HCT116 (cell line): ENCODE measurements around the gene FCSK. TPM values are rescaled to one million over a fixed set of nuclear protein-coding genes. Genes with fewer than 3 reads are reported as not detected.

ENCODE experiments used
- ATAC-seq: fragments of 200-7000 bp; cut with Tn5 transposase; 2 replicates; pipeline ENCODE4 v1.9.1; 2020; ENCODE audit warnings: mild to moderate bottlenecking, moderate library complexity
- BruUV-seq: library from RNA; stranded (reverse); fragments of 400-500 nt; replicated peaks from 2 replicates; lab custom pipeline; 2021; lab: Mats Ljungman, UMichigan
- CTCF ChIA-PET: fragments of 300-600 bp; sonication (Branson Sonifier 250); formaldehyde crosslinking; loops from one replicate; lab custom pipeline; 2021; ENCODE audit warnings: antibody characterized with exemption; lab: Charles Lee
- POLR2A ChIA-PET: fragments of 300-600, 350-600 bp; sonication (Branson Sonifier 250); formaldehyde crosslinking; loops from one replicate; lab custom pipeline; 2021; ENCODE audit warnings: antibody characterized with exemption; lab: Charles Lee
- RAD21 ChIA-PET, 2 experiments: fragments of 300-600 bp; sonication (Branson Sonifier 250); formaldehyde crosslinking; loops; one replicate each; lab custom pipeline; 2023; ENCODE audit warnings: low total read pairs in 2 of 2; ENCODE audit not compliant: uncharacterized antibody in 2 of 2, unreplicated experiment in 2 of 2, low non-redundant PET in 1 of 2; lab: Charles Lee
- DNase-seq: peaks from one replicate; pipeline ENCODE4 v3.0.0-alpha.2; 2010; ENCODE audit warnings: low read depth, low spot score
- H2AFZ ChIP-seq: fragments of 200-600 bp; shearing (Covaris generic), sonication (generic); 2 replicates; pipeline ENCODE4 v1.6.1; 2017; ENCODE audit warnings: low read depth, mixed run types, mixed read lengths, antibody characterized with exemption, low read length; ENCODE audit not compliant: poor library complexity, severe bottlenecking
- H3K27ac ChIP-seq: 2 replicates; pipeline ENCODE4 v1.5.1; 2012; ENCODE audit warnings: low read depth, low read length
- H3K27me3 ChIP-seq: fragments of 200-600 bp; sonication (generic); 2 replicates; pipeline ENCODE4 v1.6.1; 2016; ENCODE audit warnings: mixed run types, low read length, mixed read lengths; ENCODE audit not compliant: insufficient read depth
- H3K36me3 ChIP-seq, 2 experiments: fragments of 200-500 bp in 1 of 2; fragments of 200-600 bp in 1 of 2; sonication (Bioruptor generic) in 1 of 2; sonication (generic) in 1 of 2; 2 replicates each; pipeline versions ENCODE4 v1.5.1 to v1.6.1; 2014 to 2016; ENCODE audit warnings: low read length in 2 of 2, inconsistent platforms in 1 of 2, mixed read lengths in 1 of 2, mixed run types in 1 of 2; ENCODE audit not compliant: insufficient read depth in 2 of 2, control insufficient read depth in 1 of 2
- H3K4me1 ChIP-seq, 2 experiments: fragments of 200-600 bp in 1 of 2; sonication (generic) in 1 of 2; 2 replicates each; pipeline versions ENCODE4 v1.5.1 to v1.6.1; 2012 to 2017; ENCODE audit warnings: low read length in 2 of 2, inconsistent platforms in 1 of 2, mild to moderate bottlenecking in 1 of 2, mixed read lengths in 1 of 2, mixed run types in 1 of 2, moderate library complexity in 1 of 2; ENCODE audit not compliant: insufficient read depth in 2 of 2, control insufficient read depth in 1 of 2
- H3K4me2 ChIP-seq: fragments of 200-600 bp; sonication (generic); 2 replicates; pipeline ENCODE4 v1.6.1; 2017; ENCODE audit warnings: mixed run types, low read length, mixed read lengths
- H3K4me3 ChIP-seq, 2 experiments: fragments of 200-600 bp in 1 of 2; sonication (generic) in 1 of 2; replicated peaks in 1 of 2; 2 replicates each; pipeline ENCODE4 v1.5.1; 2011 to 2016; ENCODE audit warnings: low read length in 2 of 2, control low read depth in 1 of 2, low read depth in 1 of 2, mild to moderate bottlenecking in 1 of 2, mixed read lengths in 1 of 2, mixed run types in 1 of 2
- H3K79me2 ChIP-seq: fragments of 200-600 bp; sonication (generic); 2 replicates; pipeline ENCODE4 v1.6.1; 2017; ENCODE audit warnings: mild to moderate bottlenecking, mixed run types, low read length, moderate library complexity, mixed read lengths; ENCODE audit not compliant: insufficient read depth
- H3K9ac ChIP-seq: fragments of 200-600 bp; sonication (generic); 2 replicates; pipeline ENCODE4 v1.6.1; 2016; ENCODE audit warnings: low read length, mixed read lengths
- H3K9me2 ChIP-seq: fragments of 200-600 bp; sonication (generic), shearing (Covaris generic); 2 replicates; pipeline ENCODE4 v1.6.1; 2017; ENCODE audit warnings: mixed run types, mild to moderate bottlenecking, moderate library complexity; ENCODE audit not compliant: insufficient read depth
- H3K9me3 ChIP-seq, 2 experiments: fragments of 200-500 bp in 1 of 2; fragments of 200-600 bp in 1 of 2; sonication (Bioruptor generic) in 1 of 2; sonication (generic) in 1 of 2; 2 replicates each; pipeline ENCODE4 v1.6.1; 2014 to 2017; ENCODE audit warnings: low read length in 2 of 2, mixed read lengths in 2 of 2, inconsistent platforms in 1 of 2, low read depth in 1 of 2, mild to moderate bottlenecking in 1 of 2, mixed run types in 1 of 2, moderate library complexity in 1 of 2; ENCODE audit not compliant: control insufficient read depth in 1 of 2, insufficient read depth in 1 of 2
- H4K20me1 ChIP-seq: fragments of 200-600 bp; sonication (generic), shearing (Covaris generic); 2 replicates; pipeline ENCODE4 v1.6.1; 2017; ENCODE audit warnings: mixed run types, mild to moderate bottlenecking, moderate library complexity; ENCODE audit not compliant: insufficient read depth
- CBX3 ChIP-seq: IDR thresholded peaks from 2 replicates; pipeline ENCODE4 v1.6.1; 2012; ENCODE audit warnings: low read depth
- CEBPB ChIP-seq: IDR thresholded peaks from 2 replicates; pipeline ENCODE4 v1.6.1; 2012; ENCODE audit warnings: low read depth
- EGR1 ChIP-seq: IDR thresholded peaks from 2 replicates; pipeline ENCODE4 v1.6.1; 2012; ENCODE audit warnings: low read depth
- ELF1 ChIP-seq: IDR thresholded peaks from 2 replicates; pipeline ENCODE4 v1.6.1; 2012; ENCODE audit warnings: low read depth, borderline replicate concordance
- EZH2 ChIP-seq: fragments of 200-600 bp; sonication (generic); IDR thresholded peaks from 2 replicates; pipeline ENCODE4 v1.6.1; 2017; ENCODE audit warnings: antibody characterized with exemption, mixed run types
- FOSL1 ChIP-seq: IDR thresholded peaks from 2 replicates; pipeline ENCODE4 v1.6.1; 2012; ENCODE audit warnings: low read depth
- JUND ChIP-seq: IDR thresholded peaks from 2 replicates; pipeline ENCODE4 v1.6.1; 2012
- POLR2A ChIP-seq: IDR thresholded peaks from 2 replicates; pipeline ENCODE4 v1.7.0; 2011; ENCODE audit warnings: borderline replicate concordance; ENCODE audit not compliant: insufficient read depth, insufficient read length; ENCODE audit errors: extremely low read depth
- RAD21 ChIP-seq: IDR thresholded peaks from 2 replicates; pipeline ENCODE4 v1.6.1; 2012; ENCODE audit warnings: low read depth, mild to moderate bottlenecking
- REST ChIP-seq: IDR thresholded peaks from 2 replicates; pipeline ENCODE4 v1.6.1; 2012; ENCODE audit warnings: low read depth
- SIN3A ChIP-seq: IDR thresholded peaks from 2 replicates; pipeline ENCODE4 v1.6.1; 2012; ENCODE audit warnings: low read depth
- SP1 ChIP-seq: IDR thresholded peaks from 2 replicates; pipeline ENCODE4 v1.6.1; 2012; ENCODE audit warnings: low read depth
- TCF7L2 ChIP-seq: IDR thresholded peaks from 2 replicates; pipeline ENCODE4 v1.7.0; 2011; ENCODE audit warnings: borderline replicate concordance, inconsistent platforms; ENCODE audit not compliant: insufficient read depth, insufficient read length; ENCODE audit errors: extremely low read depth
- YY1 ChIP-seq: IDR thresholded peaks from 2 replicates; pipeline ENCODE4 v1.6.1; 2011; ENCODE audit warnings: low read length, low read depth, moderate library complexity, mild to moderate bottlenecking; ENCODE audit not compliant: insufficient replicate concordance; ENCODE audit errors: extremely low read depth
- ZBTB33 ChIP-seq: IDR thresholded peaks from 2 replicates; pipeline ENCODE4 v1.6.1; 2011; ENCODE audit warnings: mild to moderate bottlenecking, low read length, moderate library complexity; ENCODE audit not compliant: insufficient replicate concordance; ENCODE audit errors: extremely low read depth
- ZFX ChIP-seq: fragments of 450-650 bp; IDR thresholded peaks from 2 replicates; pipeline ENCODE4 v1.6.1; 2017
- intact Hi-C: fragments of 100-400 bp; cut with micrococcal nuclease; formaldehyde crosslinking; loops from 2 replicates; pipeline ENCODE4 v1.10.0; 2022
- total RNA-seq: library from RNA; stranded (reverse); gene quantifications from one replicate; pipeline ENCODE4 v1.2.1, GENCODE V29; 2021; ENCODE audit not compliant: unreplicated experiment
- TF ChIP-seq, protein P1 (sequence below), 3 experiments: fragments of 200-600 bp in 1 of 3; sonication (generic) in 1 of 3; IDR thresholded peaks in 2 of 3; conservative IDR thresholded peaks in 1 of 3; 2 replicates each; pipeline ENCODE4 v1.5.1; 2012 to 2017; ENCODE audit warnings: low read depth in 2 of 3, low read length in 2 of 3, antibody characterized with exemption in 1 of 3, borderline replicate concordance in 1 of 3, control low read depth in 1 of 3, mild to moderate bottlenecking in 1 of 3, mixed read lengths in 1 of 3, mixed run types in 1 of 3, moderate library complexity in 1 of 3; ENCODE audit not compliant: insufficient read depth in 1 of 3

FCSK gene
- total RNA-seq, 1 experiment from 2014 or later, result 17.1 TPM

DNA sequence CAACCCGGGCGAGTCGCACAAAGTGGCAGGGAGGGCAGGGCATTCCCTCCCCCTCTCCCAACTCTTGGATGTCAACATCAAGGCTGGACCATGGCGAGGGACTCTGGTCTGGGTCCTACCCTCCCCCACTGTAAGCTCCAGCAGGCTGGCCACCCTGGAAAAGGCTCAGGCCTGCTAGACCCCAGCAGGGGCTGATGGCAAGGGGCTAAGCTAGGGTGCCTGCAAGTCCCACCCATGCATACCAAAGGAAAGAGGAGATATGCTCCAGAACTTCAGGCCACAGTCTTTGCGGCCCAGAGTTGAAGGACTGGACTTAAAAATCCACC lies 35.4 kb upstream of the FCSK start (continued):
- TF ChIP-seq ELF1 (no peak), ZBTB33 (no peak), CEBPB (no peak), EGR1 (no peak), SIN3A (no peak), YY1 (no peak), FOSL1 (no peak), POLR2A (no peak)

- Histone ChIP-seq H3K36me3 (no peaks in the 10 kb centered on the region), H3K9me3 (no peaks in the 10 kb centered on the region), H3K9ac (no peak overlapping the region), H3K27me3 (no peaks in the 10 kb centered on the region), H2AFZ (no peak overlapping the region), H3K79me2 (no peaks in the 10 kb centered on the region), H3K4me3 (no peak overlapping the region), H3K27ac (no peak overlapping the region), H3K4me1 (peaks cover 0 to 20% of the 10 kb centered on the region in 2 experiments; a peak in 2 of 4 replicates), H3K9me2 (no peaks in the 10 kb centered on the region), H3K4me2 (no peak overlapping the region), H4K20me1 (no peaks in the 10 kb centered on the region)
- intact Hi-C loops, result no loop called here
- ChIA-PET POLR2A (interaction anchor here (0.7 kb wide), 1 partner anchor 339 kb away, joined by 3 read pairs; no protein-coding TSS in a partner anchor), RAD21 (no interaction called here), CTCF (no interaction called here)
- no peak for DNase-seq
- BruUV-seq, result no TSS peak
- ATAC-seq, result no peak
- TF ChIP-seq EZH2, result no peak
- no peak for TF ChIP-seq CBX3
- TF ChIP-seq FOSL1, result no peak
- TF ChIP-seq JUND, result no peak
- TF ChIP-seq TCF7L2, result no peak
- TF ChIP-seq SP1, result no peak
- TF ChIP-seq ZFX, result no peak
- no peak for TF ChIP-seq SIN3A
- no peak for TF ChIP-seq RAD21
- TF ChIP-seq, protein P1, sequence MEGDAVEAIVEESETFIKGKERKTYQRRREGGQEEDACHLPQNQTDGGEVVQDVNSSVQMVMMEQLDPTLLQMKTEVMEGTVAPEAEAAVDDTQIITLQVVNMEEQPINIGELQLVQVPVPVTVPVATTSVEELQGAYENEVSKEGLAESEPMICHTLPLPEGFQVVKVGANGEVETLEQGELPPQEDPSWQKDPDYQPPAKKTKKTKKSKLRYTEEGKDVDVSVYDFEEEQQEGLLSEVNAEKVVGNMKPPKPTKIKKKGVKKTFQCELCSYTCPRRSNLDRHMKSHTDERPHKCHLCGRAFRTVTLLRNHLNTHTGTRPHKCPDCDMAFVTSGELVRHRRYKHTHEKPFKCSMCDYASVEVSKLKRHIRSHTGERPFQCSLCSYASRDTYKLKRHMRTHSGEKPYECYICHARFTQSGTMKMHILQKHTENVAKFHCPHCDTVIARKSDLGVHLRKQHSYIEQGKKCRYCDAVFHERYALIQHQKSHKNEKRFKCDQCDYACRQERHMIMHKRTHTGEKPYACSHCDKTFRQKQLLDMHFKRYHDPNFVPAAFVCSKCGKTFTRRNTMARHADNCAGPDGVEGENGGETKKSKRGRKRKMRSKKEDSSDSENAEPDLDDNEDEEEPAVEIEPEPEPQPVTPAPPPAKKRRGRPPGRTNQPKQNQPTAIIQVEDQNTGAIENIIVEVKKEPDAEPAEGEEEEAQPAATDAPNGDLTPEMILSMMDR (IDR thresholded peaks at IDR 0.05 in 2 of 3, conservative IDR thresholded peaks at IDR 0.05 in 1 of 3; ENCODE audit: borderline replicate concordance in 1 of 3, insufficient read depth in 1 of 3, low read depth in 2 of 3, low read length in 2 of 3), result no peak
- no peak for TF ChIP-seq CEBPB
- TF ChIP-seq REST, result no peak
- TF ChIP-seq YY1, result no peak
Observed at GRCh38 chr16:70419384-70420327, 34.7 kb upstream of the FCSK start.
